Stimulated activated CD4-positive, alpha-beta T cell treated with anti-CD3 and anti-CD28 coated beads, Interleukin-12 subunit alpha, Interleukin-12 subunit beta, amount 100 ng/mL, for 48 hours (primary cell): Measurements from ENCODE around the gene FOXL3.

ENCODE experiments used
- DNase-seq, 3 donors: peaks; one replicate each; pipeline ENCODE4 v3.0.0-alpha.2; 2020; ENCODE audit warnings: low read depth in 2 of 3, low spot score in 1 of 3

FOXL3 gene

GRCh38 chr7:318878-319661, 29.1 kb downstream of the FOXL3 start:
- DNase-seq: no peak

- no peak for DNase-seq
Measured at GRCh38 chr7:320297-320696, 30.3 kb downstream of the FOXL3 start.

- peak; percentile 69 to 82 (median 76) for DNase-seq
Measured at GRCh38 chr7:322111-322671, 32.2 kb downstream of the FOXL3 start.

- DNase-seq: no peak
Measured at GRCh38 chr7:322708-323111, 32.7 kb downstream of the FOXL3 start.

GRCh38 chr7:323410-323809, 33.4 kb downstream of the FOXL3 start:
- DNase-seq: no peak

- DNase-seq: no peak
Measured at GRCh38 chr7:324011-324410, 34.0 kb downstream of the FOXL3 start.

GRCh38 chr7:325051-325798, 35.3 kb downstream of the FOXL3 start:
- no peak for DNase-seq

- no peak for DNase-seq
Measured at GRCh38 chr7:325811-326210, 35.8 kb downstream of the FOXL3 start.

GRCh38 chr7:326273-326672, 36.3 kb downstream of the FOXL3 start:
- DNase-seq: no peak

- no peak for DNase-seq
Measured at GRCh38 chr7:326809-327232, 36.9 kb downstream of the FOXL3 start.

- no peak for DNase-seq
Measured at GRCh38 chr7:327233-327931, 37.4 kb downstream of the FOXL3 start.

GRCh38 chr7:327991-328702, 38.2 kb downstream of the FOXL3 start:
- DNase-seq: no peak

GRCh38 chr7:329691-330281, 39.8 kb downstream of the FOXL3 start:
- no peak for DNase-seq

GRCh38 chr7:330511-331230, 40.7 kb downstream of the FOXL3 start:
- DNase-seq: no peak

GRCh38 chr7:332020-332517, 42.1 kb downstream of the FOXL3 start:
- no peak for DNase-seq

GRCh38 chr7:332646-333392, 42.8 kb downstream of the FOXL3 start:
- DNase-seq: peak; percentile 81 to 88 (median 87)

GRCh38 chr7:333393-333764, 43.4 kb downstream of the FOXL3 start:
- DNase-seq: no peak

- DNase-seq: no peak
Measured at GRCh38 chr7:334618-335357, 44.8 kb downstream of the FOXL3 start.
